ENCODE data around the gene HOXD1. TPM values are rescaled to one million over a fixed set of nuclear protein-coding genes. Genes with fewer than 3 reads are reported as not detected.

Gene HOXD1
- total RNA-seq, 1 donor from 2014 or later: not detected

GRCh38 chr2:176142281-176142680 is 46.2 kb upstream of the HOXD1 start:
- DNase-seq (ENCODE audit: low spot score, unreplicated experiment): no peak
- no peaks in the 10 kb centered on the region for H3K4me1 Mint-ChIP-seq (ENCODE audit: low read depth)
- no peak overlapping the region for H3K27ac Mint-ChIP-seq
- TF ChIP-seq CTCF (IDR thresholded peaks at IDR 0.05; ENCODE audit: unreplicated experiment): no peak
- H3K4me3 Mint-ChIP-seq (ENCODE audit: low read depth): no peak overlapping the region
- peaks cover 97% of the 10 kb centered on the region for H3K27me3 Mint-ChIP-seq
- no peaks in the 10 kb centered on the region for H3K36me3 Mint-ChIP-seq (ENCODE audit: insufficient read depth)
- no peaks in the 10 kb centered on the region for H3K9me3 Mint-ChIP-seq (ENCODE audit: low read depth)

GRCh38 chr2:176145085-176145969 is 43.1 kb upstream of the HOXD1 start:
- peaks cover 97% of the 10 kb centered on the region for H3K27me3 Mint-ChIP-seq
- H3K4me1 Mint-ChIP-seq (ENCODE audit: low read depth): no peaks in the 10 kb centered on the region
- H3K9me3 Mint-ChIP-seq (ENCODE audit: low read depth): no peaks in the 10 kb centered on the region
- no peak overlapping the region for H3K27ac Mint-ChIP-seq
- DNase-seq (ENCODE audit: low spot score, unreplicated experiment): no peak
- no peak overlapping the region for H3K4me3 Mint-ChIP-seq (ENCODE audit: low read depth)
- H3K36me3 Mint-ChIP-seq (ENCODE audit: insufficient read depth): no peaks in the 10 kb centered on the region
- no peak for TF ChIP-seq CTCF (IDR thresholded peaks at IDR 0.05; ENCODE audit: unreplicated experiment)

GRCh38 chr2:176146101-176146500 is 42.4 kb upstream of the HOXD1 start:
- Mint-ChIP-seq H3K27me3 (peaks cover 100% of the 10 kb centered on the region), H3K36me3 (ENCODE audit: insufficient read depth) (no peaks in the 10 kb centered on the region), H3K4me1 (ENCODE audit: low read depth) (no peaks in the 10 kb centered on the region), H3K9me3 (ENCODE audit: low read depth) (no peaks in the 10 kb centered on the region), H3K27ac (no peak overlapping the region), H3K4me3 (ENCODE audit: low read depth) (no peak overlapping the region)
- no peak for DNase-seq (ENCODE audit: low spot score, unreplicated experiment)
- TF ChIP-seq CTCF (IDR thresholded peaks at IDR 0.05; ENCODE audit: unreplicated experiment): no peak

GRCh38 chr2:176146645-176147044 is 41.8 kb upstream of the HOXD1 start:
- Mint-ChIP-seq H3K27ac (no peak overlapping the region), H3K4me1 (ENCODE audit: low read depth) (no peaks in the 10 kb centered on the region), H3K27me3 (peaks cover 100% of the 10 kb centered on the region), H3K4me3 (ENCODE audit: low read depth) (no peak overlapping the region), H3K36me3 (ENCODE audit: insufficient read depth) (no peaks in the 10 kb centered on the region), H3K9me3 (ENCODE audit: low read depth) (no peaks in the 10 kb centered on the region)
- TF ChIP-seq CTCF (IDR thresholded peaks at IDR 0.05; ENCODE audit: unreplicated experiment): no peak
- DNase-seq (ENCODE audit: low spot score, unreplicated experiment): no peak

GRCh38 chr2:176147210-176147799 is 41.2 kb upstream of the HOXD1 start:
- no peaks in the 10 kb centered on the region for H3K36me3 Mint-ChIP-seq (ENCODE audit: insufficient read depth)
- TF ChIP-seq CTCF (IDR thresholded peaks at IDR 0.05; ENCODE audit: unreplicated experiment): no peak
- peaks cover 97% of the 10 kb centered on the region for H3K27me3 Mint-ChIP-seq
- no peak for DNase-seq (ENCODE audit: low spot score, unreplicated experiment)
- no peak overlapping the region for H3K27ac Mint-ChIP-seq
- H3K9me3 Mint-ChIP-seq (ENCODE audit: low read depth): no peaks in the 10 kb centered on the region
- H3K4me1 Mint-ChIP-seq (ENCODE audit: low read depth): no peaks in the 10 kb centered on the region
- no peak overlapping the region for H3K4me3 Mint-ChIP-seq (ENCODE audit: low read depth)

Measured in progenitor cell of endocrine pancreas (in vitro differentiated cells).